GM23338 (cell line): Measurements from ENCODE around the gene VEPH1. TPM values are rescaled to one million over a fixed set of nuclear protein-coding genes. Genes with fewer than 3 reads are reported as not detected.

Experiments used
- ATAC-seq: fragments of 200-7000 bp; cut with Tn5 transposase; 3 replicates; pipeline ENCODE4 v1.9.1; 2020
- DNase-seq: peaks from one replicate; pipeline ENCODE4 v3.0.0-alpha.2; 2015; ENCODE audit warnings: low spot score
- H2AFZ ChIP-seq: fragments of 200-600 bp; sonication (generic); 2 replicates; pipeline ENCODE4 v1.8.0; 2016; ENCODE audit warnings: antibody characterized with exemption, mild to moderate bottlenecking, moderate library complexity
- H3F3A ChIP-seq: fragments of 200-600 bp; sonication (generic); replicated peaks from 2 replicates; pipeline ENCODE4 v1.8.0; 2017; ENCODE audit warnings: antibody characterized with exemption, mixed run types, low read depth
- H3K27ac ChIP-seq: fragments of 200-600 bp; sonication (generic); 2 replicates; pipeline ENCODE4 v1.6.1; 2016; ENCODE audit warnings: low read depth
- H3K27me3 ChIP-seq: fragments of 200-600 bp; sonication (generic); 2 replicates; pipeline ENCODE4 v1.8.0; 2016; ENCODE audit warnings: mild to moderate bottlenecking, mixed run types, moderate library complexity; ENCODE audit not compliant: insufficient read depth
- H3K36me3 ChIP-seq: fragments of 200-600 bp; sonication (generic); 2 replicates; pipeline ENCODE4 v1.8.0; 2016; ENCODE audit warnings: mild to moderate bottlenecking; ENCODE audit not compliant: insufficient read depth
- H3K4me1 ChIP-seq: fragments of 200-600 bp; sonication (generic); 2 replicates; pipeline ENCODE4 v1.8.0; 2016; ENCODE audit warnings: mild to moderate bottlenecking, moderate library complexity; ENCODE audit not compliant: insufficient read depth
- H3K4me2 ChIP-seq: fragments of 200-600 bp; sonication (generic); 2 replicates; pipeline ENCODE4 v1.7.1; 2017; ENCODE audit warnings: mixed run types
- H3K4me3 ChIP-seq: fragments of 200-600 bp; sonication (generic); 2 replicates; pipeline ENCODE4 v1.6.1; 2016; ENCODE audit warnings: mixed run types
- H3K79me2 ChIP-seq: fragments of 200-600 bp; sonication (generic); replicated peaks from 2 replicates; pipeline ENCODE4 v1.8.0; 2017; ENCODE audit warnings: mild to moderate bottlenecking; ENCODE audit not compliant: insufficient read depth
- H3K9me2 ChIP-seq: fragments of 200-600 bp; sonication (generic); 2 replicates; pipeline ENCODE4 v1.8.0; 2017; ENCODE audit not compliant: insufficient read depth
- H4K20me1 ChIP-seq: fragments of 200-600 bp; sonication (generic); replicated peaks from 2 replicates; pipeline ENCODE4 v1.8.0; 2017; ENCODE audit warnings: mild to moderate bottlenecking; ENCODE audit not compliant: insufficient read depth
- H3K27ac Mint-ChIP-seq: 2 replicates; pipeline ENCODE4 v1.8.0; 2020; ENCODE audit warnings: inconsistent platforms, mild to moderate bottlenecking, moderate library complexity, mixed read lengths
- H3K27me3 Mint-ChIP-seq: 3 replicates; pipeline ENCODE4 v1.8.0; 2022; ENCODE audit warnings: low read depth, mild to moderate bottlenecking, moderate library complexity, mixed read lengths, inconsistent platforms; ENCODE audit not compliant: insufficient read depth, poor library complexity
- H3K36me3 Mint-ChIP-seq: 3 replicates; pipeline ENCODE4 v1.8.0; 2021; ENCODE audit warnings: low read depth, mild to moderate bottlenecking, inconsistent platforms, moderate library complexity, mixed read lengths
- H3K4me1 Mint-ChIP-seq: 3 replicates; pipeline ENCODE4 v1.8.0; 2020; ENCODE audit warnings: mild to moderate bottlenecking, inconsistent platforms, mixed read lengths
- H3K4me3 Mint-ChIP-seq: 3 replicates; pipeline ENCODE4 v1.8.0; 2021; ENCODE audit warnings: moderate library complexity, mild to moderate bottlenecking, inconsistent platforms, mixed read lengths
- H3K9me3 Mint-ChIP-seq: 3 replicates; pipeline ENCODE4 v1.8.0; 2020; ENCODE audit warnings: moderate library complexity, mild to moderate bottlenecking, inconsistent platforms, mixed read lengths
- CREB1 ChIP-seq: fragments of 250-450 bp; sonication (Bioruptor Pico); IDR thresholded peaks from 2 replicates; pipeline ENCODE4 v1.5.0; 2020; ENCODE audit warnings: low read depth, mild to moderate bottlenecking, moderate library complexity
- EZH2 ChIP-seq: fragments of 200-600 bp; sonication (generic); IDR thresholded peaks from one replicate; pipeline ENCODE4 v1.8.0; 2017; ENCODE audit warnings: antibody characterized with exemption, mild to moderate bottlenecking, low read depth; ENCODE audit not compliant: unreplicated experiment
- EZH2phosphoT487 ChIP-seq: fragments of 200-600 bp; sonication (generic); IDR thresholded peaks from one replicate; pipeline ENCODE4 v1.8.1; 2018; ENCODE audit warnings: antibody characterized with exemption; ENCODE audit not compliant: unreplicated experiment
- JUNB ChIP-seq: IDR thresholded peaks from one replicate; pipeline ENCODE4 v1.6.1; 2016; ENCODE audit warnings: antibody characterized with exemption; ENCODE audit not compliant: unreplicated experiment
- NANOG ChIP-seq: IDR thresholded peaks from 2 replicates; pipeline ENCODE4 v1.6.1; 2016; ENCODE audit warnings: antibody characterized with exemption, borderline replicate concordance
- POLR2AphosphoS5 ChIP-seq: IDR thresholded peaks from 2 replicates; pipeline ENCODE4 v1.6.1; 2016; ENCODE audit warnings: antibody characterized with exemption, low read depth
- STAT1 ChIP-seq: IDR thresholded peaks from one replicate; pipeline ENCODE4 v1.6.1; 2016; ENCODE audit warnings: antibody characterized with exemption; ENCODE audit not compliant: unreplicated experiment
- ZNF114 ChIP-seq: fragments of 250-450 bp; sonication (Bioruptor Pico); IDR thresholded peaks from 2 replicates; pipeline ENCODE4 v1.5.0; 2020; ENCODE audit warnings: mild to moderate bottlenecking, moderate library complexity
- ZNF331 ChIP-seq: fragments of 250-450 bp; sonication (Bioruptor Pico); IDR thresholded peaks from 2 replicates; pipeline ENCODE4 v1.5.0; 2020; ENCODE audit warnings: low read depth, mild to moderate bottlenecking, moderate library complexity
- polyA plus RNA-seq: library from polyadenylated mRNA; unstranded; fragments of >200 nt; fragmentation: Nextera tagmentation; extraction: Ambion mirVana; gene quantifications from 2 replicates; pipeline ENCODE4 v1.2.1, GENCODE V29; 2016
- total RNA-seq: library from RNA; depleted of rRNA; stranded (reverse); fragments of >200 nt; shearing (Covaris generic); gene quantifications from 2 replicates; pipeline ENCODE4 v1.2.3, GENCODE V29; 2014
- TF ChIP-seq, protein P1 (sequence below), 2 experiments: fragments of 200-600 bp in 1 of 2; sonication (generic) in 1 of 2; conservative IDR thresholded peaks; 2 replicates each; pipeline versions ENCODE4 v1.5.1 to v1.6.1; 2016 to 2017; ENCODE audit warnings: antibody characterized with exemption in 2 of 2, low read depth in 2 of 2, mild to moderate bottlenecking in 2 of 2, moderate library complexity in 1 of 2
- TF ChIP-seq, protein P2 (sequence below): IDR thresholded peaks from 2 replicates; pipeline ENCODE4 v1.6.1; 2016; ENCODE audit warnings: antibody characterized with exemption
- TF ChIP-seq, protein P3 (sequence below): IDR thresholded peaks from one replicate; pipeline ENCODE4 v1.6.1; 2018; ENCODE audit warnings: antibody characterized with exemption; ENCODE audit not compliant: unreplicated experiment
- TF ChIP-seq, protein P4 (sequence below): fragments of 250-450 bp; sonication (Bioruptor Pico); IDR thresholded peaks from 2 replicates; pipeline ENCODE4 v1.5.0; 2020; ENCODE audit warnings: mild to moderate bottlenecking, moderate library complexity

The VEPH1 gene
- total and polyA plus RNA-seq, 2 experiments from 2014 or later: 15.4 to 33.8 TPM

DNA sequence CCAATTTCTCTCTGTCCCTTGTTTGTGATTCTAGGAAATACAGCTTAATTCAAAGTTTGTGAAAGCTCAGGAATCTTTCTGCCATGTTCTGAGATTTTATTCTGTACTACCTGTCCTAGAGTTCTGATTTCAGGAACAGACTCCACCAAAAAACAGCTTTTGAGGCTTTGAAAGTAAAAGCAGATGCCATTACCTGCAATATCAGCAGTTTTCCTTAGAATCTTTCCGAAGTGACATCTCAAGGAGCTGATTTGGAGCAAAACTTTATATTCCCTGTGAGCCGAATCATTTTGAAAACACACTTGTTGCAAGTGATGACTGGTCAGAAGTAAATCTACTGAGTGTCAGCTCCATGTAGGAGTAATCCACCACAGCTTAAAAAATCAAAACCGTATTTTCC is 284.0 kb downstream of the VEPH1 start:
- no peaks in the 10 kb centered on the region for H3F3A ChIP-seq
- H3K9me3 Mint-ChIP-seq: no peaks in the 10 kb centered on the region
- TF ChIP-seq, protein P1, sequence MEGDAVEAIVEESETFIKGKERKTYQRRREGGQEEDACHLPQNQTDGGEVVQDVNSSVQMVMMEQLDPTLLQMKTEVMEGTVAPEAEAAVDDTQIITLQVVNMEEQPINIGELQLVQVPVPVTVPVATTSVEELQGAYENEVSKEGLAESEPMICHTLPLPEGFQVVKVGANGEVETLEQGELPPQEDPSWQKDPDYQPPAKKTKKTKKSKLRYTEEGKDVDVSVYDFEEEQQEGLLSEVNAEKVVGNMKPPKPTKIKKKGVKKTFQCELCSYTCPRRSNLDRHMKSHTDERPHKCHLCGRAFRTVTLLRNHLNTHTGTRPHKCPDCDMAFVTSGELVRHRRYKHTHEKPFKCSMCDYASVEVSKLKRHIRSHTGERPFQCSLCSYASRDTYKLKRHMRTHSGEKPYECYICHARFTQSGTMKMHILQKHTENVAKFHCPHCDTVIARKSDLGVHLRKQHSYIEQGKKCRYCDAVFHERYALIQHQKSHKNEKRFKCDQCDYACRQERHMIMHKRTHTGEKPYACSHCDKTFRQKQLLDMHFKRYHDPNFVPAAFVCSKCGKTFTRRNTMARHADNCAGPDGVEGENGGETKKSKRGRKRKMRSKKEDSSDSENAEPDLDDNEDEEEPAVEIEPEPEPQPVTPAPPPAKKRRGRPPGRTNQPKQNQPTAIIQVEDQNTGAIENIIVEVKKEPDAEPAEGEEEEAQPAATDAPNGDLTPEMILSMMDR (conservative IDR thresholded peaks at IDR 0.05; ENCODE audit: low read depth in 2 of 2): no peak
- TF ChIP-seq, protein P2, sequence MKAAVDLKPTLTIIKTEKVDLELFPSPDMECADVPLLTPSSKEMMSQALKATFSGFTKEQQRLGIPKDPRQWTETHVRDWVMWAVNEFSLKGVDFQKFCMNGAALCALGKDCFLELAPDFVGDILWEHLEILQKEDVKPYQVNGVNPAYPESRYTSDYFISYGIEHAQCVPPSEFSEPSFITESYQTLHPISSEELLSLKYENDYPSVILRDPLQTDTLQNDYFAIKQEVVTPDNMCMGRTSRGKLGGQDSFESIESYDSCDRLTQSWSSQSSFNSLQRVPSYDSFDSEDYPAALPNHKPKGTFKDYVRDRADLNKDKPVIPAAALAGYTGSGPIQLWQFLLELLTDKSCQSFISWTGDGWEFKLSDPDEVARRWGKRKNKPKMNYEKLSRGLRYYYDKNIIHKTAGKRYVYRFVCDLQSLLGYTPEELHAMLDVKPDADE: no peak
- no peak for TF ChIP-seq CREB1 (CRISPR knock-in tag)
- TF ChIP-seq, protein P3, sequence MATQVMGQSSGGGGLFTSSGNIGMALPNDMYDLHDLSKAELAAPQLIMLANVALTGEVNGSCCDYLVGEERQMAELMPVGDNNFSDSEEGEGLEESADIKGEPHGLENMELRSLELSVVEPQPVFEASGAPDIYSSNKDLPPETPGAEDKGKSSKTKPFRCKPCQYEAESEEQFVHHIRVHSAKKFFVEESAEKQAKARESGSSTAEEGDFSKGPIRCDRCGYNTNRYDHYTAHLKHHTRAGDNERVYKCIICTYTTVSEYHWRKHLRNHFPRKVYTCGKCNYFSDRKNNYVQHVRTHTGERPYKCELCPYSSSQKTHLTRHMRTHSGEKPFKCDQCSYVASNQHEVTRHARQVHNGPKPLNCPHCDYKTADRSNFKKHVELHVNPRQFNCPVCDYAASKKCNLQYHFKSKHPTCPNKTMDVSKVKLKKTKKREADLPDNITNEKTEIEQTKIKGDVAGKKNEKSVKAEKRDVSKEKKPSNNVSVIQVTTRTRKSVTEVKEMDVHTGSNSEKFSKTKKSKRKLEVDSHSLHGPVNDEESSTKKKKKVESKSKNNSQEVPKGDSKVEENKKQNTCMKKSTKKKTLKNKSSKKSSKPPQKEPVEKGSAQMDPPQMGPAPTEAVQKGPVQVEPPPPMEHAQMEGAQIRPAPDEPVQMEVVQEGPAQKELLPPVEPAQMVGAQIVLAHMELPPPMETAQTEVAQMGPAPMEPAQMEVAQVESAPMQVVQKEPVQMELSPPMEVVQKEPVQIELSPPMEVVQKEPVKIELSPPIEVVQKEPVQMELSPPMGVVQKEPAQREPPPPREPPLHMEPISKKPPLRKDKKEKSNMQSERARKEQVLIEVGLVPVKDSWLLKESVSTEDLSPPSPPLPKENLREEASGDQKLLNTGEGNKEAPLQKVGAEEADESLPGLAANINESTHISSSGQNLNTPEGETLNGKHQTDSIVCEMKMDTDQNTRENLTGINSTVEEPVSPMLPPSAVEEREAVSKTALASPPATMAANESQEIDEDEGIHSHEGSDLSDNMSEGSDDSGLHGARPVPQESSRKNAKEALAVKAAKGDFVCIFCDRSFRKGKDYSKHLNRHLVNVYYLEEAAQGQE: no peak
- no peak for TF ChIP-seq EZH2phosphoT487
- no peak for TF ChIP-seq ZNF331 (CRISPR knock-in tag)
- TF ChIP-seq NANOG: no peak
- no peak for TF ChIP-seq JUNB
- no peak for TF ChIP-seq POLR2AphosphoS5
- no peak for TF ChIP-seq EZH2
- TF ChIP-seq, protein P4, sequence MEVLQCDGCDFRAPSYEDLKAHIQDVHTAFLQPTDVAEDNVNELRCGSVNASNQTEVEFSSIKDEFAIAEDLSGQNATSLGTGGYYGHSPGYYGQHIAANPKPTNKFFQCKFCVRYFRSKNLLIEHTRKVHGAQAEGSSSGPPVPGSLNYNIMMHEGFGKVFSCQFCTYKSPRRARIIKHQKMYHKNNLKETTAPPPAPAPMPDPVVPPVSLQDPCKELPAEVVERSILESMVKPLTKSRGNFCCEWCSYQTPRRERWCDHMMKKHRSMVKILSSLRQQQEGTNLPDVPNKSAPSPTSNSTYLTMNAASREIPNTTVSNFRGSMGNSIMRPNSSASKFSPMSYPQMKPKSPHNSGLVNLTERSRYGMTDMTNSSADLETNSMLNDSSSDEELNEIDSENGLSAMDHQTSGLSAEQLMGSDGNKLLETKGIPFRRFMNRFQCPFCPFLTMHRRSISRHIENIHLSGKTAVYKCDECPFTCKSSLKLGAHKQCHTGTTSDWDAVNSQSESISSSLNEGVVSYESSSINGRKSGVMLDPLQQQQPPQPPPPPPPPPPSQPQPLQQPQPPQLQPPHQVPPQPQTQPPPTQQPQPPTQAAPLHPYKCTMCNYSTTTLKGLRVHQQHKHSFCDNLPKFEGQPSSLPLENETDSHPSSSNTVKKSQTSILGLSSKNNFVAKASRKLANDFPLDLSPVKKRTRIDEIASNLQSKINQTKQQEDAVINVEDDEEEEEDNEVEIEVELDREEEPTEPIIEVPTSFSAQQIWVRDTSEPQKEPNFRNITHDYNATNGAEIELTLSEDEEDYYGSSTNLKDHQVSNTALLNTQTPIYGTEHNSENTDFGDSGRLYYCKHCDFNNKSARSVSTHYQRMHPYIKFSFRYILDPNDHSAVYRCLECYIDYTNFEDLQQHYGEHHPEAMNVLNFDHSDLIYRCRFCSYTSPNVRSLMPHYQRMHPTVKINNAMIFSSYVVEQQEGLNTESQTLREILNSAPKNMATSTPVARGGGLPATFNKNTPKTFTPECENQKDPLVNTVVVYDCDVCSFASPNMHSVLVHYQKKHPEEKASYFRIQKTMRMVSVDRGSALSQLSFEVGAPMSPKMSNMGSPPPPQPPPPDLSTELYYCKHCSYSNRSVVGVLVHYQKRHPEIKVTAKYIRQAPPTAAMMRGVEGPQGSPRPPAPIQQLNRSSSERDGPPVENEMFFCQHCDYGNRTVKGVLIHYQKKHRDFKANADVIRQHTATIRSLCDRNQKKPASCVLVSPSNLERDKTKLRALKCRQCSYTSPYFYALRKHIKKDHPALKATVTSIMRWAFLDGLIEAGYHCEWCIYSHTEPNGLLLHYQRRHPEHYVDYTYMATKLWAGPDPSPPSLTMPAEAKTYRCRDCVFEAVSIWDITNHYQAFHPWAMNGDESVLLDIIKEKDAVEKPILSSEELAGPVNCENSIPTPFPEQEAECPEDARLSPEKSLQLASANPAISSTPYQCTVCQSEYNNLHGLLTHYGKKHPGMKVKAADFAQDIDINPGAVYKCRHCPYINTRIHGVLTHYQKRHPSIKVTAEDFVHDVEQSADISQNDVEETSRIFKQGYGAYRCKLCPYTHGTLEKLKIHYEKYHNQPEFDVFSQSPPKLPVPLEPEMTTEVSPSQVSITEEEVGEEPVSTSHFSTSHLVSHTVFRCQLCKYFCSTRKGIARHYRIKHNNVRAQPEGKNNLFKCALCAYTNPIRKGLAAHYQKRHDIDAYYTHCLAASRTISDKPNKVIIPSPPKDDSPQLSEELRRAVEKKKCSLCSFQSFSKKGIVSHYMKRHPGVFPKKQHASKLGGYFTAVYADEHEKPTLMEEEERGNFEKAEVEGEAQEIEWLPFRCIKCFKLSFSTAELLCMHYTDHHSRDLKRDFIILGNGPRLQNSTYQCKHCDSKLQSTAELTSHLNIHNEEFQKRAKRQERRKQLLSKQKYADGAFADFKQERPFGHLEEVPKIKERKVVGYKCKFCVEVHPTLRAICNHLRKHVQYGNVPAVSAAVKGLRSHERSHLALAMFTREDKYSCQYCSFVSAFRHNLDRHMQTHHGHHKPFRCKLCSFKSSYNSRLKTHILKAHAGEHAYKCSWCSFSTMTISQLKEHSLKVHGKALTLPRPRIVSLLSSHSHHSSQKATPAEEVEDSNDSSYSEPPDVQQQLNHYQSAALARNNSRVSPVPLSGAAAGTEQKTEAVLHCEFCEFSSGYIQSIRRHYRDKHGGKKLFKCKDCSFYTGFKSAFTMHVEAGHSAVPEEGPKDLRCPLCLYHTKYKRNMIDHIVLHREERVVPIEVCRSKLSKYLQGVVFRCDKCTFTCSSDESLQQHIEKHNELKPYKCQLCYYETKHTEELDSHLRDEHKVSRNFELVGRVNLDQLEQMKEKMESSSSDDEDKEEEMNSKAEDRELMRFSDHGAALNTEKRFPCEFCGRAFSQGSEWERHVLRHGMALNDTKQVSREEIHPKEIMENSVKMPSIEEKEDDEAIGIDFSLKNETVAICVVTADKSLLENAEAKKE (CRISPR knock-in tag): no peak
- TF ChIP-seq ZNF114: no peak
- no peak for TF ChIP-seq STAT1
- H3K9me2 ChIP-seq: no peaks in the 10 kb centered on the region
- H3K4me1 Mint-ChIP-seq: no peaks in the 10 kb centered on the region
- no peaks in the 10 kb centered on the region for H4K20me1 ChIP-seq
- H3K27ac ChIP-seq: no peak overlapping the region
- ATAC-seq (no peak), DNase-seq (no peak)
- no peaks in the 10 kb centered on the region for H3K36me3 ChIP-seq
- H3K79me2 ChIP-seq: no peaks in the 10 kb centered on the region
- H2AFZ ChIP-seq: no peak overlapping the region; the same call in 1 of the 2 replicates
- no peak overlapping the region for H3K4me3 ChIP-seq
- H3K27me3 Mint-ChIP-seq: no peaks in the 10 kb centered on the region
- no peaks in the 10 kb centered on the region; the same call in 2 of the 3 replicates for H3K36me3 Mint-ChIP-seq
- H3K4me1 ChIP-seq: no peaks in the 10 kb centered on the region
- H3K27ac Mint-ChIP-seq: no peak overlapping the region
- H3K4me2 ChIP-seq: no peak overlapping the region
- H3K27me3 ChIP-seq: no peaks in the 10 kb centered on the region
- H3K4me3 Mint-ChIP-seq: no peak overlapping the region
